Keratinocyte (primary cell): ENCODE results near the gene SLC6A9. TPM values are rescaled to one million over a fixed set of nuclear protein-coding genes. Genes with fewer than 3 reads are reported as not detected.

Source experiments
- DNase-seq: peaks from one replicate; pipeline ENCODE4 v3.0.0-alpha.2; 2011; ENCODE audit warnings: low read depth, missing footprints, low spot score
- FAIRE-seq: peaks from 2 replicates; lab custom pipeline; 2011; peaks lifted over from hg19 to GRCh38; lab: Jason Lieb, UNC
- H2AFZ ChIP-seq: 2 replicates; pipeline ENCODE4 v1.6.0; 2012; ENCODE audit warnings: low read length, control low read depth, inconsistent platforms; ENCODE audit not compliant: control insufficient read depth
- H3K27ac ChIP-seq: 2 replicates; pipeline ENCODE4 v1.5.1; 2011; ENCODE audit warnings: low read length; ENCODE audit not compliant: control insufficient read depth, insufficient read depth
- H3K27me3 ChIP-seq: 3 replicates; pipeline ENCODE4 v1.6.0; 2011; ENCODE audit warnings: low read length; ENCODE audit not compliant: control insufficient read depth, insufficient read depth; ENCODE audit errors: extremely low read depth
- H3K36me3 ChIP-seq, 2 experiments: 2 replicates in 1 of 2; 3 replicates in 1 of 2; pipeline ENCODE4 v1.5.1; 2011; ENCODE audit warnings: low read length in 2 of 2, mild to moderate bottlenecking in 1 of 2; ENCODE audit not compliant: control insufficient read depth in 2 of 2, insufficient read depth in 2 of 2; ENCODE audit errors: extremely low read depth in 1 of 2
- H3K4me1 ChIP-seq: 3 replicates; pipeline ENCODE4 v1.5.1; 2011; ENCODE audit warnings: low read length; ENCODE audit not compliant: control insufficient read depth, insufficient read depth; ENCODE audit errors: extremely low read depth
- H3K4me2 ChIP-seq: 3 replicates; pipeline ENCODE4 v1.6.0; 2011; ENCODE audit warnings: low read depth, low read length; ENCODE audit not compliant: control insufficient read depth, insufficient read depth; ENCODE audit errors: extremely low read depth
- H3K4me3 ChIP-seq, 3 experiments: fragments of 200-600 bp in 1 of 3; sonication (generic) in 1 of 3; 2 replicates in 2 of 3; 3 replicates in 1 of 3; pipeline ENCODE4 v1.5.1; 2011 to 2016; ENCODE audit warnings: low read length in 3 of 3, mild to moderate bottlenecking in 3 of 3, control low read depth in 2 of 3, inconsistent platforms in 1 of 3, low read depth in 1 of 3, mixed read lengths in 1 of 3, mixed run types in 1 of 3, moderate library complexity in 1 of 3; ENCODE audit not compliant: control insufficient read depth in 2 of 3, insufficient read depth in 2 of 3; ENCODE audit errors: extremely low read depth in 1 of 3
- H3K79me2 ChIP-seq: 2 replicates; pipeline ENCODE4 v1.6.0; 2012; ENCODE audit warnings: low read length; ENCODE audit not compliant: control insufficient read depth, insufficient read depth
- H3K9ac ChIP-seq: 3 replicates; pipeline ENCODE4 v1.6.0; 2011; ENCODE audit warnings: low read length; ENCODE audit not compliant: control insufficient read depth, insufficient read depth; ENCODE audit errors: extremely low read depth
- H3K9me1 ChIP-seq: 3 replicates; pipeline ENCODE4 v1.6.0; 2011; ENCODE audit warnings: low read length; ENCODE audit not compliant: control insufficient read depth, insufficient read depth; ENCODE audit errors: extremely low read depth
- H3K9me3 ChIP-seq: 2 replicates; pipeline ENCODE4 v1.5.1; 2012; ENCODE audit warnings: low read depth, low read length; ENCODE audit not compliant: control insufficient read depth
- H4K20me1 ChIP-seq: 3 replicates; pipeline ENCODE4 v1.6.0; 2011; ENCODE audit warnings: low read length; ENCODE audit not compliant: control insufficient read depth, insufficient read depth; ENCODE audit errors: extremely low read depth
- EZH2 ChIP-seq: IDR thresholded peaks from one replicate; pipeline ENCODE4 v1.6.1; 2012; ENCODE audit warnings: inconsistent platforms, mild to moderate bottlenecking, low read length, moderate library complexity
- dilution Hi-C: fragments of 300-500 bp; cut with MboI; formaldehyde crosslinking; loops from one replicate; pipeline ENCODE4 v1.7.0; 2020; ENCODE audit warnings: low sequenced_read_pairs; ENCODE audit not compliant: extremely low pct_ligation_motif_present
- polyA plus RNA-seq, 5 experiments: library from polyadenylated mRNA; depleted of rRNA in 3 of 5; stranded (reverse) in 3 of 5; stranded (forward) in 1 of 5; unstranded in 1 of 5; fragments of >200 nt; gene quantifications; 1 replicate in 1 of 5; 2 replicates in 3 of 5; 3 replicates in 1 of 5; pipeline versions ENCODE4 v1.2.1 to v1.2.3, GENCODE V29; 2011 to 2012; ENCODE audit warnings: missing spikeins in 2 of 5, low read depth in 1 of 5, low replicate concordance in 1 of 5
- TF ChIP-seq, protein P1 (sequence below), 3 experiments: IDR thresholded peaks in 1 of 3; conservative IDR thresholded peaks in 1 of 3; optimal IDR thresholded peaks in 1 of 3; 2 replicates in 2 of 3; 3 replicates in 1 of 3; pipeline versions ENCODE3 to v1.5.1; 2011; ENCODE audit warnings: low read length in 3 of 3, mild to moderate bottlenecking in 3 of 3, moderate library complexity in 2 of 3, control low read depth in 1 of 3, inconsistent platforms in 1 of 3; ENCODE audit not compliant: insufficient read depth in 2 of 3; ENCODE audit errors: extremely low read depth in 1 of 3

Gene SLC6A9
- polyA plus RNA-seq, 1 donor (not counting 4 experiments of a cell fraction or from before 2014, with no cell fraction given): 5.3 TPM

DNA sequence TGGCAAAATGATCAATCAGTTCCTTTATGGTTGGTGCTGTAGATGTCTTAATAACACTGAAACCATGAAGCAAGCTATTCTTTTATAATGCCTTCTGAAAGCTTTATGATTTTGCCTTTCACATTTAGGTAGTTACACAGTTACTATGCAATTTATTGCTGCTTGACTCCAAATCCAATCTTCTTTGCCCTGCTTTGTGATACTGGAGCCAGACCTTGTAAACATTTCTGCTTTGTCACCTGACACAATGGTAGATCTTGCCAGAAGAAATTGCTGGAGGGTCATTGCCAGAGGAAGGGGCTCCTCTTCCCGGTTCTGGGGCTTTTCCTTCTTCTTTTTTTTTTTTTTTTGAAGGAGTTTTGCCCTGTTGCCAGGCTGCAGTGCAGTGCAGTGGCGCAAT lies 46.8 kb upstream of the SLC6A9 start:
- H2AFZ ChIP-seq: no peak overlapping the region
- no peaks in the 10 kb centered on the region for H3K9me1 ChIP-seq
- H3K27me3 ChIP-seq: no peaks in the 10 kb centered on the region
- no peaks in the 10 kb centered on the region for H3K9me3 ChIP-seq
- no peak overlapping the region for H3K27ac ChIP-seq
- FAIRE-seq: no peak
- TF ChIP-seq, protein P1, sequence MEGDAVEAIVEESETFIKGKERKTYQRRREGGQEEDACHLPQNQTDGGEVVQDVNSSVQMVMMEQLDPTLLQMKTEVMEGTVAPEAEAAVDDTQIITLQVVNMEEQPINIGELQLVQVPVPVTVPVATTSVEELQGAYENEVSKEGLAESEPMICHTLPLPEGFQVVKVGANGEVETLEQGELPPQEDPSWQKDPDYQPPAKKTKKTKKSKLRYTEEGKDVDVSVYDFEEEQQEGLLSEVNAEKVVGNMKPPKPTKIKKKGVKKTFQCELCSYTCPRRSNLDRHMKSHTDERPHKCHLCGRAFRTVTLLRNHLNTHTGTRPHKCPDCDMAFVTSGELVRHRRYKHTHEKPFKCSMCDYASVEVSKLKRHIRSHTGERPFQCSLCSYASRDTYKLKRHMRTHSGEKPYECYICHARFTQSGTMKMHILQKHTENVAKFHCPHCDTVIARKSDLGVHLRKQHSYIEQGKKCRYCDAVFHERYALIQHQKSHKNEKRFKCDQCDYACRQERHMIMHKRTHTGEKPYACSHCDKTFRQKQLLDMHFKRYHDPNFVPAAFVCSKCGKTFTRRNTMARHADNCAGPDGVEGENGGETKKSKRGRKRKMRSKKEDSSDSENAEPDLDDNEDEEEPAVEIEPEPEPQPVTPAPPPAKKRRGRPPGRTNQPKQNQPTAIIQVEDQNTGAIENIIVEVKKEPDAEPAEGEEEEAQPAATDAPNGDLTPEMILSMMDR (optimal IDR thresholded peaks at IDR 0.05 in 1 of 3, IDR thresholded peaks at IDR 0.05 in 1 of 3, conservative IDR thresholded peaks at IDR 0.05 in 1 of 3; ENCODE audit: extremely low read depth in 1 of 3, insufficient read depth in 2 of 3, low read length in 3 of 3): no peak
- no peak for TF ChIP-seq EZH2
- no peak overlapping the region for H3K4me2 ChIP-seq
- DNase-seq: no peak
- no peak overlapping the region for H3K4me3 ChIP-seq
- H3K9ac ChIP-seq: no peak overlapping the region
- H3K79me2 ChIP-seq: no peaks in the 10 kb centered on the region
- no peaks in the 10 kb centered on the region for H3K4me1 ChIP-seq
- no peaks in the 10 kb centered on the region for H3K36me3 ChIP-seq
- no peaks in the 10 kb centered on the region for H4K20me1 ChIP-seq
- dilution Hi-C loops: no loop called here

- H3K27ac ChIP-seq: no peak overlapping the region
- H3K36me3 ChIP-seq: no peaks in the 10 kb centered on the region
- no peaks in the 10 kb centered on the region for H3K9me1 ChIP-seq
- H3K9me3 ChIP-seq: no peaks in the 10 kb centered on the region
- H4K20me1 ChIP-seq: no peaks in the 10 kb centered on the region
- no peak overlapping the region for H3K9ac ChIP-seq
- no peaks in the 10 kb centered on the region for H3K27me3 ChIP-seq
- no peak overlapping the region for H3K4me2 ChIP-seq
- FAIRE-seq (no peak), DNase-seq (no peak)
- H3K79me2 ChIP-seq: no peaks in the 10 kb centered on the region
- TF ChIP-seq, protein P1 (optimal IDR thresholded peaks at IDR 0.05 in 1 of 3, IDR thresholded peaks at IDR 0.05 in 1 of 3, conservative IDR thresholded peaks at IDR 0.05 in 1 of 3; ENCODE audit: extremely low read depth in 1 of 3, insufficient read depth in 2 of 3, low read length in 3 of 3): no peak
- no peak for TF ChIP-seq EZH2
- no peak overlapping the region for H3K4me3 ChIP-seq
- dilution Hi-C loops: no loop called here
- H3K4me1 ChIP-seq: no peaks in the 10 kb centered on the region
- H2AFZ ChIP-seq: no peak overlapping the region
Observed at GRCh38 chr1:44077421-44077820, 46.2 kb upstream of the SLC6A9 start.
